Testis (tissue), 3 donors: Measurements from ENCODE around the gene LRRTM4. TPM values are rescaled to one million over a fixed set of nuclear protein-coding genes. Genes with fewer than 3 reads are reported as not detected.
"Not testable (repeated sequence)": the region's sequence is repeated elsewhere in the genome, so short reads cannot be mapped to it uniquely, and the experiment has no call there.

Source experiments
- DNase-seq: peaks from one replicate; pipeline ENCODE4 v3.0.0-alpha.2; 2019
- H3K27ac ChIP-seq, 2 donors: fragments of 200-600 bp; sonication (generic); one replicate each; pipeline ENCODE4 v1.5.1; 2019
- H3K27me3 ChIP-seq: fragments of 200-600 bp; sonication (generic); one replicate; pipeline ENCODE4 v1.5.1; 2019
- H3K36me3 ChIP-seq: fragments of 200-600 bp; sonication (generic); one replicate; pipeline ENCODE4 v1.5.1; 2017; ENCODE audit warnings: low read depth; ENCODE audit errors: missing control alignments
- H3K4me1 ChIP-seq: fragments of 200-600 bp; sonication (generic); one replicate; pipeline ENCODE4 v1.5.1; 2019
- H3K4me3 ChIP-seq, 2 donors: fragments of 200-600 bp; sonication (generic); one replicate each; pipeline ENCODE4 v1.5.1; 2017 to 2019
- H3K9me3 ChIP-seq: fragments of 200-600 bp; sonication (generic); one replicate; pipeline ENCODE4 v1.5.1; 2017
- CTCF ChIP-seq, 3 experiments: fragments of 450-650 bp in 2 of 3; fragments of 200-600 bp in 1 of 3; sonication (generic) in 1 of 3; IDR thresholded peaks; one replicate each; pipeline ENCODE4 v1.5.1; 2016 to 2019; ENCODE audit warnings: antibody characterized with exemption in 3 of 3, mild to moderate bottlenecking in 2 of 3, moderate library complexity in 1 of 3
- POLR2A ChIP-seq: fragments of 450-650 bp; IDR thresholded peaks from one replicate; pipeline ENCODE4 v1.6.1; 2017; ENCODE audit warnings: antibody characterized with exemption, mild to moderate bottlenecking, moderate library complexity
- WGBS, 2 donors: methylation state at CpG; one replicate each; pipeline ENCODE4 v1.1.5; 2018; 5-methylcytosine and 5-hydroxymethylcytosine counted together
- intact Hi-C: fragments of 100-400 bp; cut with DNase I; formaldehyde crosslinking; loops from one replicate; pipeline ENCODE4 v1.15.1; 2023; ENCODE audit warnings: low total_unique reads
- polyA plus RNA-seq: library from polyadenylated mRNA; stranded (reverse); fragments of 350-450 nt; fragmentation: Illumina TruSeq; extraction: RNeasy Lipid Tissue Mini Kit (QIAGEN cat#74804); gene quantifications from one replicate; pipeline ENCODE4 v1.2.3, GENCODE V29; 2014; ENCODE audit warnings: low read depth, low replicate concordance; ENCODE audit not compliant: insufficient read depth
- total RNA-seq, 2 donors: library from RNA; depleted of rRNA; stranded (reverse); fragments of >200 nt; gene quantifications; one replicate each; pipeline ENCODE4 v1.2.3, GENCODE V29; 2016

The LRRTM4 gene
- total and polyA plus RNA-seq, 3 donors from 2014 or later, result 0.08 to 0.19 (median 0.13) TPM

GRCh38 chr2:77144772-77145171, 377.4 kb downstream of the LRRTM4 start:
- H3K9me3 ChIP-seq, result no peaks in the 10 kb centered on the region
- no peaks in the 10 kb centered on the region for H3K36me3 ChIP-seq
- TF ChIP-seq CTCF (IDR thresholded peaks at IDR 0.05), result no peak
- no peak for TF ChIP-seq POLR2A
- H3K4me3 ChIP-seq, result no peak overlapping the region
- H3K4me1 ChIP-seq, result no peaks in the 10 kb centered on the region
- DNase-seq, result no peak
- no peaks in the 10 kb centered on the region for H3K27me3 ChIP-seq
- no peak overlapping the region for H3K27ac ChIP-seq
- intact Hi-C loops, result no loop called here

DNA sequence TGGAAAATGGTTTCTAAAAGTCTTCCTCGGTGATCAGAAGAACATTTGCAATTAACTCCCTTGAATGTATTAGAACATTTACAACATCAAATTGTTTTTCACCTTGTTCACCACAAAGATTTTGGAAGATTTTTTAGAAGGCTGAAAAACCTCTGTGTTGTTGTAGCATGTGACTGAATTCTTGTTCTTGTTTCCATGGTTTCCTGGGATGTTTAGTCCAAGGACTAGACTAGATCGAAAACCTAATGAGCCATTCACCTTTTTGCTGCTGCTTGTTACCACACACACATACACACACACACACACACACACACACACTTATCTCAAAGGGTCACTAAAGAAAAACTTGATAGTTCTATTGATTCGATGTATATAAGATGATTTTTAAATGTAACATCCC, 380.0 kb downstream of the LRRTM4 start:
- intact Hi-C loops, result no loop called here
- TF ChIP-seq POLR2A, result no peak
- TF ChIP-seq CTCF (IDR thresholded peaks at IDR 0.05), result no peak
- 84 to 90% methylated on average over 3 of the region's 3 CpGs for WGBS, 2 donors
- no peak for DNase-seq
- Histone ChIP-seq H3K27me3 (no peaks in the 10 kb centered on the region), H3K9me3 (no peaks in the 10 kb centered on the region), H3K4me3 (no peak overlapping the region), H3K27ac (no peak overlapping the region), H3K36me3 (no peaks in the 10 kb centered on the region), H3K4me1 (no peaks in the 10 kb centered on the region)

DNA sequence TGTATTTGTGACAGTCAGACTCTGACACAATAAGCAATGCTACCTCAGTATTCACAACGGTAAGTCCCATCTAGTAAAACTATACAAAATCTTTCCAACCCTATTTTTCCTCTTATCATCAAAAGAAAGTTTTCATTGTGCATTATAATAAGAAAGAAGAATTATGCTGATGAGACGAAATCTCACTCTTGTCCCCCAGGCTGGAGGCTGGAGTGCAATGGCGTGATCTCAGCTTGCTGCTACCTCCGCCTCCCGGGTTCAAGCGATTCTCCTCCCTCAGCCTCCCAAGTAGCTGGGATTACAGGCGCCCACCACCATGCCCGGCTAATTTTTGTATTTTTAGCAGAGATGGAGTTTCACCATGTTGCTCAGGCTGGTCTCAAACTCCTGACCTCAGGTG, 393.7 kb downstream of the LRRTM4 start:
- H3K36me3 ChIP-seq, H3K9me3 ChIP-seq, DNase-seq, H3K4me3 ChIP-seq, H3K27ac ChIP-seq, H3K27me3 ChIP-seq, intact Hi-C loops, H3K4me1 ChIP-seq: not testable (repeated sequence)
- 94 to 95% methylated on average over 8 of the region's 8 CpGs for WGBS, 2 donors

DNA sequence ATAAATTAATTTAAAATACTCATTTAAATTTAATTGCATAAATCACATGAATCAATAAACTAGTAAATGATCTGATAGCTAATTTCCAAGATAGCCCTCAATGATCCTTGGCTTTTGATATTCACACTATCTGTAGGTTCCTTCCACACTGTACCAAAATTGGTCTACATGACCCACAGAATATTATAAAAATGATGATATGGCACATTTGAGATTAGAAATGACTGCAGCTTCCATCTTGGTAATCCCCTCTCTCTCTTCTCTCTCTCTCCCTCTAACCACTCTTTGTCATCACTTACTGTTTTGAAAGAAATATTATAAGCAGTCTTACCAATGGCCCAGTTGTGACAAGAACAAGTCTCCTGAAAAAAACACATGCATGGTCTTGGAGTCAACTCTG, 394.8 kb downstream of the LRRTM4 start:
- TF ChIP-seq CTCF (IDR thresholded peaks at IDR 0.05) (no peak), POLR2A (no peak)
- no peak for DNase-seq
- no peaks in the 10 kb centered on the region for H3K4me1 ChIP-seq
- H3K4me3 ChIP-seq, result no peak overlapping the region
- intact Hi-C loops, result no loop called here
- H3K27me3 ChIP-seq, result no peaks in the 10 kb centered on the region
- H3K36me3 ChIP-seq, result no peaks in the 10 kb centered on the region
- no peak overlapping the region for H3K27ac ChIP-seq
- H3K9me3 ChIP-seq, result no peaks in the 10 kb centered on the region

GRCh38 chr2:77121518-77121917, 400.7 kb downstream of the LRRTM4 start:
- WGBS, 2 donors, result 81 to 83% methylated on average over 3 of the region's 3 CpGs
- Histone ChIP-seq H3K4me3 (no peak overlapping the region), H3K9me3 (no peaks in the 10 kb centered on the region), H3K36me3 (no peaks in the 10 kb centered on the region), H3K4me1 (no peaks in the 10 kb centered on the region), H3K27ac (no peak overlapping the region), H3K27me3 (no peaks in the 10 kb centered on the region)
- TF ChIP-seq CTCF (IDR thresholded peaks at IDR 0.05) (no peak), POLR2A (no peak)
- intact Hi-C loops, result no loop called here
- no peak for DNase-seq
